ENCODE data around the gene PALMD. TPM values are rescaled to one million over a fixed set of nuclear protein-coding genes. Genes with fewer than 3 reads are reported as not detected.

PALMD gene
- polyA plus RNA-seq, 3 donors, result not detected

GRCh38 chr1:99603699-99604560, 42.0 kb upstream of the PALMD start:
- no peak for TF ChIP-seq CTCF (IDR thresholded peaks at IDR 0.05)
- no peaks in the 10 kb centered on the region for H3K4me1 ChIP-seq (ENCODE audit: control insufficient read depth in 1 of 2, insufficient read depth in 2 of 2, low read length in 2 of 2)
- no peak overlapping the region for H3K27ac ChIP-seq (ENCODE audit: low read depth in 1 of 2, low read length in 2 of 2)
- Mint-ChIP-seq H3K27me3 (ENCODE audit: low read depth in 3 of 3) (no peaks in the 10 kb centered on the region), H3K9me3 (peaks cover 0 to 13% (median 3%) of the 10 kb centered on the region in 7 donors), H3K27ac (no peak overlapping the region), H3K4me1 (no peaks in the 10 kb centered on the region), H3K4me3 (no peak overlapping the region), H3K36me3 (no peaks in the 10 kb centered on the region)
- no peak overlapping the region for H3K4me3 ChIP-seq (replicated peaks in 1 of 3; ENCODE audit: low read depth in 2 of 3, low read length in 3 of 3)
- no peaks in the 10 kb centered on the region for H3K79me2 ChIP-seq (ENCODE audit: insufficient read depth, low read length)
- no peaks in the 10 kb centered on the region for H3K9me3 ChIP-seq (replicated peaks in 1 of 2; ENCODE audit: control insufficient read depth in 1 of 2, insufficient read depth in 1 of 2, low read length in 2 of 2)
- 57% methylated on average over 1 of the region's 1 CpG for WGBS (ENCODE audit: insufficient coverage)
- no peak overlapping the region for H3K4me2 ChIP-seq (replicated peaks; ENCODE audit: extremely low read depth, low read length, poor library complexity, severe bottlenecking)
- H4K20me1 ChIP-seq (ENCODE audit: insufficient read depth, low read length), result no peaks in the 10 kb centered on the region
- H3K9ac ChIP-seq (ENCODE audit: insufficient read depth, low read length, poor library complexity, severe bottlenecking), result no peak overlapping the region
- H2AFZ ChIP-seq (ENCODE audit: insufficient read depth, low read depth, low read length, poor library complexity, severe bottlenecking), result no peak overlapping the region
- no peaks in the 10 kb centered on the region for H3K36me3 ChIP-seq (replicated peaks in 1 of 2; ENCODE audit: control insufficient read depth in 1 of 2, insufficient read depth in 2 of 2, low read length in 2 of 2)
- no peak for DNase-seq
- intact Hi-C loops (cut with micrococcal nuclease), result no loop called here
- no peaks in the 10 kb centered on the region for H3K27me3 ChIP-seq (ENCODE audit: control insufficient read depth in 2 of 2, insufficient read depth in 2 of 2, low read length in 2 of 2)

- TF ChIP-seq CTCF (IDR thresholded peaks at IDR 0.05), result no peak
- Histone ChIP-seq H3K79me2 (ENCODE audit: insufficient read depth, low read length) (no peaks in the 10 kb centered on the region), H3K36me3 (replicated peaks in 1 of 2; ENCODE audit: control insufficient read depth in 1 of 2, insufficient read depth in 2 of 2, low read length in 2 of 2) (no peaks in the 10 kb centered on the region), H3K27ac (ENCODE audit: low read depth in 1 of 2, low read length in 2 of 2) (no peak overlapping the region), H2AFZ (ENCODE audit: insufficient read depth, low read depth, low read length, poor library complexity, severe bottlenecking) (no peak overlapping the region), H3K4me2 (replicated peaks; ENCODE audit: extremely low read depth, low read length, poor library complexity, severe bottlenecking) (no peak overlapping the region), H4K20me1 (ENCODE audit: insufficient read depth, low read length) (no peaks in the 10 kb centered on the region), H3K27me3 (ENCODE audit: control insufficient read depth in 2 of 2, insufficient read depth in 2 of 2, low read length in 2 of 2) (no peaks in the 10 kb centered on the region), H3K4me1 (ENCODE audit: control insufficient read depth in 1 of 2, insufficient read depth in 2 of 2, low read length in 2 of 2) (no peaks in the 10 kb centered on the region), H3K9ac (ENCODE audit: insufficient read depth, low read length, poor library complexity, severe bottlenecking) (no peak overlapping the region), H3K4me3 (replicated peaks in 1 of 3; ENCODE audit: low read depth in 2 of 3, low read length in 3 of 3) (no peak overlapping the region), H3K9me3 (replicated peaks in 1 of 2; ENCODE audit: control insufficient read depth in 1 of 2, insufficient read depth in 1 of 2, low read length in 2 of 2) (no peaks in the 10 kb centered on the region)
- H3K27ac Mint-ChIP-seq, result no peak overlapping the region
- no peaks in the 10 kb centered on the region for H3K36me3 Mint-ChIP-seq
- H3K4me1 Mint-ChIP-seq, result no peaks in the 10 kb centered on the region
- DNase-seq, result no peak
- no CpG with 5 or more reads among the region's 2 CpGs for WGBS (ENCODE audit: insufficient coverage)
- peaks cover 0 to 9% (median 2%) of the 10 kb centered on the region in 7 donors for H3K9me3 Mint-ChIP-seq
- no peaks in the 10 kb centered on the region for H3K27me3 Mint-ChIP-seq (ENCODE audit: low read depth in 3 of 3)
- intact Hi-C loops (cut with micrococcal nuclease), result no loop called here
- H3K4me3 Mint-ChIP-seq, result no peak overlapping the region
Measured at GRCh38 chr1:99606306-99606705, 39.6 kb upstream of the PALMD start.
